PFSK-1 (cell line): ENCODE results near the gene LIN7A. TPM values are rescaled to one million over a fixed set of nuclear protein-coding genes. Genes with fewer than 3 reads are reported as not detected.

ENCODE experiments used
- FOXP2 ChIP-seq: optimal IDR thresholded peaks from 2 replicates; pipeline ENCODE3; 2011; ENCODE audit warnings: borderline replicate concordance, control low read depth, inconsistent platforms; ENCODE audit not compliant: insufficient read depth; ENCODE audit errors: extremely low read length, extremely low read depth
- POLR2AphosphoS5 ChIP-seq: IDR thresholded peaks from 2 replicates; pipeline ENCODE4 v1.6.1; 2012; ENCODE audit warnings: low read depth, mild to moderate bottlenecking, control low read depth, low read length, moderate library complexity
- SIN3A ChIP-seq: IDR thresholded peaks from 2 replicates; pipeline ENCODE4 v1.6.1; 2012; ENCODE audit warnings: mild to moderate bottlenecking, low read length, moderate library complexity, borderline replicate concordance; ENCODE audit not compliant: insufficient read depth
- TAF1 ChIP-seq: IDR thresholded peaks from 2 replicates; pipeline ENCODE4 v1.6.1; 2012; ENCODE audit warnings: low read length, control low read depth, borderline replicate concordance; ENCODE audit not compliant: insufficient read depth
- polyA plus RNA-seq: library from polyadenylated mRNA; unstranded; fragments of >200 nt; gene quantifications from one replicate; pipeline ENCODE4 v1.2.1, GENCODE V29; 2012; ENCODE audit warnings: low read depth, missing spikeins; ENCODE audit not compliant: insufficient read length
- TF ChIP-seq, protein P1 (sequence below), 2 experiments: IDR thresholded peaks; 2 replicates each; pipeline versions ENCODE4 v1.6.1 to v1.8.0; 2011 to 2012; ENCODE audit warnings: low read depth in 2 of 2, low read length in 2 of 2, control low read depth in 1 of 2, inconsistent platforms in 1 of 2, mild to moderate bottlenecking in 1 of 2, moderate library complexity in 1 of 2; ENCODE audit not compliant: insufficient read depth in 1 of 2

Gene LIN7A, protein sequence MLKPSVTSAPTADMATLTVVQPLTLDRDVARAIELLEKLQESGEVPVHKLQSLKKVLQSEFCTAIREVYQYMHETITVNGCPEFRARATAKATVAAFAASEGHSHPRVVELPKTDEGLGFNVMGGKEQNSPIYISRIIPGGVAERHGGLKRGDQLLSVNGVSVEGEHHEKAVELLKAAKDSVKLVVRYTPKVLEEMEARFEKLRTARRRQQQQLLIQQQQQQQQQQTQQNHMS
- polyA plus RNA-seq, result not detected

DNA sequence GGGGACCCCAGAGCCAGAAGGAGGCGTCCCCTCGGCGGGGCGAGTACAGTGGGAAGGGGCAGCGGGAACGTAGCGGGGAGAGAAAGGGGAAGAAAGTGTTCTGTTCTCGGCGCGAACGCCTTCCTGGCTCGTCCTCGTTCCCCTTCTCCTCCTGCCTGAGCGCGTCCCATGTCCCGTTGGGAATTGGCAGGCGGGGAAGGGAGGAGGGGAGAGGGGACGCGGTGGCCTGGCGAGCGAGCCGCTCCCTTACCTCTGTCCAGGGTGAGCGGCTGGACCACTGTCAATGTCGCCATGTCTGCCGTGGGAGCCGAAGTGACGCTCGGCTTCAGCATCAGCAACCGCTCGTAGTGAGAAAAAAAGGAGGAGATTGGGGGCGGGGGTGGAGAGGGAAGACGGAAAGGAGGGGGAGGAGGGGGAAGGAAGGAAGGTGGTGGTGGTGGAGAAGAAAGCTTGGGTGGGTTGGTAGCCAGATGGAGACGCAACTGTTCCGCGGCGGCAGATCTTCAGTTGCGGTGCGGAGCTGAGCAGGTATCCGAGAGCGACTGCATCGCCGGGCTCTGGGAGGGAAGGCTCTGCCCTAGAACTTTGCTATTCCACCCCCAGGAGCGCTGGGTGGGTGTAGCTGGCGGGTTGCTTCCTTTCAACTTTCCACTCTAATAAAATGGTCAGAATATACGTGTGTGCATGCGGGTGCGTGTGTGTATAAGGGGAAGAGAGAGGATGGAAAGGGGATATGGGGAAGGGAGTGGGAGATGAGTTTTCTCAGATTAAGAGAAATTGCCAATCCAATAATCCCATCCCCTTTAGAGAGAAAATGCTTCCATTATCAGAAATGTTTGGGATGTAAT, at the start of gene LIN7A:
Gene LIN7A, minus strand, starts transcription at position 544 of the 848 bp plus-strand sequence. Its CDS starts 212 bp downstream, at position 332.
- TF ChIP-seq SIN3A (no peak), POLR2AphosphoS5 (no peak), FOXP2 (no peak), TAF1 (no peak)
- TF ChIP-seq, protein P1, sequence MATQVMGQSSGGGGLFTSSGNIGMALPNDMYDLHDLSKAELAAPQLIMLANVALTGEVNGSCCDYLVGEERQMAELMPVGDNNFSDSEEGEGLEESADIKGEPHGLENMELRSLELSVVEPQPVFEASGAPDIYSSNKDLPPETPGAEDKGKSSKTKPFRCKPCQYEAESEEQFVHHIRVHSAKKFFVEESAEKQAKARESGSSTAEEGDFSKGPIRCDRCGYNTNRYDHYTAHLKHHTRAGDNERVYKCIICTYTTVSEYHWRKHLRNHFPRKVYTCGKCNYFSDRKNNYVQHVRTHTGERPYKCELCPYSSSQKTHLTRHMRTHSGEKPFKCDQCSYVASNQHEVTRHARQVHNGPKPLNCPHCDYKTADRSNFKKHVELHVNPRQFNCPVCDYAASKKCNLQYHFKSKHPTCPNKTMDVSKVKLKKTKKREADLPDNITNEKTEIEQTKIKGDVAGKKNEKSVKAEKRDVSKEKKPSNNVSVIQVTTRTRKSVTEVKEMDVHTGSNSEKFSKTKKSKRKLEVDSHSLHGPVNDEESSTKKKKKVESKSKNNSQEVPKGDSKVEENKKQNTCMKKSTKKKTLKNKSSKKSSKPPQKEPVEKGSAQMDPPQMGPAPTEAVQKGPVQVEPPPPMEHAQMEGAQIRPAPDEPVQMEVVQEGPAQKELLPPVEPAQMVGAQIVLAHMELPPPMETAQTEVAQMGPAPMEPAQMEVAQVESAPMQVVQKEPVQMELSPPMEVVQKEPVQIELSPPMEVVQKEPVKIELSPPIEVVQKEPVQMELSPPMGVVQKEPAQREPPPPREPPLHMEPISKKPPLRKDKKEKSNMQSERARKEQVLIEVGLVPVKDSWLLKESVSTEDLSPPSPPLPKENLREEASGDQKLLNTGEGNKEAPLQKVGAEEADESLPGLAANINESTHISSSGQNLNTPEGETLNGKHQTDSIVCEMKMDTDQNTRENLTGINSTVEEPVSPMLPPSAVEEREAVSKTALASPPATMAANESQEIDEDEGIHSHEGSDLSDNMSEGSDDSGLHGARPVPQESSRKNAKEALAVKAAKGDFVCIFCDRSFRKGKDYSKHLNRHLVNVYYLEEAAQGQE (IDR thresholded peaks at IDR 0.05; ENCODE audit: insufficient read depth in 1 of 2, low read depth in 2 of 2, low read length in 2 of 2), result no peak

DNA sequence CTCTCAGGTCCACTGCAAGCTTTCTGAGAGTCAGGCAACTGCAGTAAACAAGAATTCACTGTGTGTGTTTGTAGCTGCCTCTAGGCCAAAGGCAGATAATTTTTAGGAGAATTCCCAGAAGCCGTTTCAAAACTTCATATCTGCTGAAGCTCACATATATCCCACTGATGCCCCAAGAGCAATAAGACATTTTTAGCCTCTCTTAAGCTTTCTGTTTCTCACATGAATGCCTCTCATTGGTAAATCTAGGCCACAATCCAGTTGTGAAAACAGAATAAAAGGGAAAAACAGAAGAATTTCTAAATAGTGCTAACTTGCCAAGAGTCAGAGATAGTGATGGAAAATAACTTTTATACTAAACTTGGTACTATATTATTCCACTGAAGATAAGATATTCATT, 48.5 kb upstream of the LIN7A start:
- TF ChIP-seq, protein P1 (IDR thresholded peaks at IDR 0.05; ENCODE audit: insufficient read depth in 1 of 2, low read depth in 2 of 2, low read length in 2 of 2), result no peak
- TF ChIP-seq SIN3A (no peak), POLR2AphosphoS5 (no peak), TAF1 (no peak), FOXP2 (no peak)

DNA sequence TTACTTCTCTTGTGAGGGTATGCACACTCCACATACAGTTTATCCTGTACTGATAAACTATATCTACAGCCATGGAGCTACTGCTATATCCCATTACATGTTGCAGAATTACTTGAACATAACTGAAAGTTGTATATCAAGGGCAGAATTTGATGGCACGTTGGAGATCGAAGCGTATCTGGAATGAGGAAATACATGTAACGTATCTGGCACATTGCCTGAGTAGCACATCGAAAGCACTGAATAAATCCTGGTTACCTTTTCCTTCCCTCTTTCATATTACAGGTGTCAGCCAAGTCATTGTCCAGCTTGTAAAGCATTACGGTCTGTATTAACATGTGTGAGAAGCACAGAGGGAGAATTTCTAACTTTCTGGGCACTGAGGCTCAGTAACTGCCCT, 42.1 kb upstream of the LIN7A start:
- TF ChIP-seq, protein P1 (IDR thresholded peaks at IDR 0.05; ENCODE audit: insufficient read depth in 1 of 2, low read depth in 2 of 2, low read length in 2 of 2), result no peak
- TF ChIP-seq FOXP2 (no peak), SIN3A (no peak), POLR2AphosphoS5 (no peak), TAF1 (no peak)

DNA sequence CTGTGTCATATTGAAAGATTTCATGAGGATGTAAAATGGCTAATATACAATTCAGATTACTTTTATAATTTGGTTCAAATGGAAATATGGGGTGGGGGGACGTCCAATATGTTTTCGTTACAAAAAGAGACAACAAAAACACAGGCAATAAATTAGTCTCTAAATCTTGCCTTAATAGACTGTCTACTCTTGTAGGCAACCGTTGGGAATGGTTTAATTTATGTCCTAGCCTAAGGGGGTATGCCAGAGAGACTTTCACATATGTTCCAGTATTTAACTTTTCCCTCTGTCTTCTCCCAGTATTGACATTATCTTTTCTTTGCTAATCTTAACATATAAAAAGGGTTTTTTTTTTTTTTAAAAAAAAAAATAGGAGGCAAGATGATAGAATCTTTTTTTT, 41.5 kb upstream of the LIN7A start:
- TF ChIP-seq, protein P1 (IDR thresholded peaks at IDR 0.05; ENCODE audit: insufficient read depth in 1 of 2, low read depth in 2 of 2, low read length in 2 of 2), result no peak
- no peak for TF ChIP-seq TAF1
- no peak for TF ChIP-seq FOXP2
- no peak for TF ChIP-seq SIN3A
